GM18951 (cell line): Measurements from ENCODE around the gene ELF4.
A peak's percentile ranks its signal among the peaks of the same experiment; 100 is the strongest.
"Not testable (repeated sequence)": the region's sequence is repeated elsewhere in the genome, so short reads cannot be mapped to it uniquely, and the experiment has no call there.

ENCODE experiments used
- POLR2A ChIP-seq: IDR thresholded peaks from 4 replicates; pipeline ENCODE4 v1.6.1; 2011; ENCODE audit warnings: mild to moderate bottlenecking; ENCODE audit not compliant: insufficient read length, insufficient read depth; ENCODE audit errors: extremely low read depth
- in situ Hi-C: fragments of 300-500 bp; cut with MboI; formaldehyde crosslinking; loops from one replicate; pipeline ENCODE4 v1.12.0; 2022; ENCODE audit warnings: low sequenced_read_pairs, mixed read lengths, inconsistent platforms; ENCODE audit not compliant: unreplicated experiment

ELF4 gene

GRCh38 chrX:130121505-130121800 lies 11.2 kb upstream of the ELF4 start:
- in situ Hi-C loops: no loop called here
- no peak for TF ChIP-seq POLR2A

GRCh38 chrX:130120746-130121504 lies 10.6 kb upstream of the ELF4 start:
- TF ChIP-seq POLR2A: no peak
- in situ Hi-C loops: no loop called here

- in situ Hi-C loops: no loop called here
- TF ChIP-seq POLR2A: no peak
These were observed 10.0 kb upstream of the ELF4 start for GRCh38 chrX:130120321-130120731.

- in situ Hi-C loops: no loop called here
- no peak for TF ChIP-seq POLR2A
These were observed 9.1 kb upstream of the ELF4 start for GRCh38 chrX:130119312-130119898.

- in situ Hi-C loops: no loop called here
- TF ChIP-seq POLR2A: no peak
These were observed 8.4 kb upstream of the ELF4 start for GRCh38 chrX:130118441-130119311.

GRCh38 chrX:130117166-130117565 lies 6.9 kb upstream of the ELF4 start:
- no peak for TF ChIP-seq POLR2A
- in situ Hi-C loops: no loop called here

GRCh38 chrX:130115119-130115885 lies 5.0 kb upstream of the ELF4 start:
- in situ Hi-C loops: not testable (repeated sequence)

- in situ Hi-C loops: no loop called here
- TF ChIP-seq POLR2A: no peak
These were observed 3.9 kb upstream of the ELF4 start for GRCh38 chrX:130114141-130114588.

GRCh38 chrX:130111220-130112154 lies 1.2 kb upstream of the ELF4 start:
- in situ Hi-C loops: no loop called here
- TF ChIP-seq POLR2A: no peak

GRCh38 chrX:130109429-130110378 lies 593 bp downstream of the ELF4 start:
- TF ChIP-seq POLR2A: peak; percentile 34
- in situ Hi-C loops: no loop called here
